ENCODE measurements around the gene MFGE8.

GRCh38 chr15:88878720-88879184, 34.4 kb downstream of the MFGE8 start:
- TF ChIP-seq CTCF (IDR thresholded peaks at IDR 0.05) (peak in 3 of 4 experiments; percentile 36 to 69 (median 48)), POLR2A (IDR thresholded peaks at IDR 0.05) (no peak), EP300 (IDR thresholded peaks at IDR 0.05) (no peak), POLR2AphosphoS5 (IDR thresholded peaks at IDR 0.05) (no peak)
